Thoracic aorta (tissue), 2 donors: Measurements from ENCODE around the gene ATG9A. TPM values are rescaled to one million over a fixed set of nuclear protein-coding genes. Genes with fewer than 3 reads are reported as not detected.

Experiments used
- ATAC-seq: fragments of 150-250 bp; one replicate; pipeline ENCODE4 v1.8.0; 2017; ENCODE audit warnings: low read depth; ENCODE audit not compliant: insufficient number of reproducible peaks, low FRiP score
- DNase-seq: peaks from one replicate; pipeline ENCODE4 v3.0.0-alpha.2; 2020; ENCODE audit warnings: low spot score
- H3K27ac ChIP-seq, 2 donors: fragments of 200-600 bp; sonication (generic); 1 replicate in 1 of 2; 2 replicates in 1 of 2; pipeline ENCODE4 v1.5.1; 2016; ENCODE audit warnings: mild to moderate bottlenecking in 2 of 2, moderate library complexity in 2 of 2
- H3K27me3 ChIP-seq: fragments of 200-600 bp; sonication (generic); replicated peaks from 2 replicates; pipeline ENCODE4 v1.6.0; 2016; ENCODE audit warnings: mild to moderate bottlenecking; ENCODE audit not compliant: insufficient read depth
- H3K36me3 ChIP-seq: fragments of 200-600 bp; sonication (generic); one replicate; pipeline ENCODE4 v1.5.1; 2016
- H3K4me1 ChIP-seq, 2 donors: fragments of 200-600 bp; sonication (generic); 1 replicate in 1 of 2; 2 replicates in 1 of 2; pipeline versions ENCODE4 v1.5.1 to v1.6.0; 2016; ENCODE audit warnings: low read depth in 2 of 2, mild to moderate bottlenecking in 1 of 2; ENCODE audit not compliant: control insufficient read depth in 1 of 2
- H3K4me3 ChIP-seq: fragments of 200-600 bp; sonication (generic); 2 replicates; pipeline ENCODE4 v1.5.1; 2016; ENCODE audit warnings: mild to moderate bottlenecking
- H3K9me3 ChIP-seq: fragments of 200-600 bp; sonication (generic); 2 replicates; pipeline ENCODE4 v1.5.1; 2016
- total RNA-seq, 2 donors: library from RNA; depleted of rRNA; stranded (reverse); fragments of >200 nt; gene quantifications; one replicate each; pipeline versions ENCODE4 v1.1.0 to v1.2.3, GENCODE V29; 2016
- TF ChIP-seq, protein P1 (sequence below): fragments of 200-600 bp; sonication (generic); IDR thresholded peaks from one replicate; pipeline ENCODE4 v1.5.1; 2019; ENCODE audit warnings: antibody characterized with exemption

Gene ATG9A
- total RNA-seq, 2 donors from 2014 or later = 39.4 to 60.4 TPM

DNA sequence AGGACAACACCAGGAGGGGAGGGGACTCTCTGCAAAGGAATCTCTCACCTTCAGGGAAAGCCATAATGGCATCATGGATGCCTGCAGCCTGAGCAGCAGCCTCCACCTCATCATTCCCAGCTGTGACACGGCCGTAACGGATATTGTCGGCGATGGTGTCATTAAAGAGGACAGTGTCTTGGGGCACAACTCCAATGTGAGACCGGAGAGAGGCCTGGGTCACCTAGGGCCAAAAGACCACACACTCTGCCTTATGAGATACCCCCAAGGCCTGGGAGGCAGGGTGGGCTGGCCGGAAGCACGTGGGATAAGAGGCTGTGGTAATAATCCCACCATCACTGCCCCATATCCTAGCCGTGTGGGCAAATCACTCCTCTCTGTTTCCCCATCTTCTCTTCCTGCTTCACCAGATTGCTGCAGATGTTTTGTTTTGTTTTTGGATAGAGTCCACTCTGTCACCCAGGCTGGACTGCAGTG, 18.5 kb downstream of the ATG9A start:
- peaks cover 25% of the 10 kb centered on the region for H3K36me3 ChIP-seq

DNA sequence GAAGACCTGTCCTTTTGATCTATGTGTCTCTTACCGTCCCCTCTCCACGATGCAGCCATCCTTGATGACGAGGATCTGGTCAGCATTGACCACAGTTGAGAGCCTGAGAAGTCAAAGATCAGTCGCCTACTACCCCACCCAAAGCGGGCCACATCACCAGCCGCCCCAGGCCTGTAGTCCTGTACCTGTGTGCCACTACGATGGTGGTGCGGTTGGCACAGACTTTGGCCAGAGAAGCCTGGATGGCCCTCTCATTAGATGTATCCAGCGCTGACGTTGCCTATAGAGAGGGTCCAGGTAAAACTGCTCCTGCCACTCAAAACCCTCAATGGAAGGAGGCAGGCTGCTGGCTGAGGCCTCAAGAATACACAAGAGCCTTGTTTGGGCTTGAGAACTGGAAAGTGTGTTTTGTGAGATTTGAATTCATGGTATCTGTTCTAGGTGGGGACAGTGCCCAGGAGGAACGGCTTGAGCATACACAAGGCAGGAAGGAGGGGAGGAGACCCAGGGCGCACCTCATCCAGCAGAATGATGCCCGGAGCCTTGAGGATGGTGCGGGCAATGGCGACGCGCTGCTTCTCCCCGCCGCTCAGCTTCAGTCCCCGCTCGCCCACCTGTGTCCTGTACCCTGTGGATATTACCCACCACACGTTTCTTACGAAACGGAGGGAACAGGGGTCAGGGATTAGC, 19.1 kb downstream of the ATG9A start:
- peaks cover 15 to 25% of the 10 kb centered on the region in 2 donors for H3K4me1 ChIP-seq
- H3K27me3 ChIP-seq = no peaks in the 10 kb centered on the region
- no peaks in the 10 kb centered on the region for H3K9me3 ChIP-seq
- H3K36me3 ChIP-seq = peaks cover 25% of the 10 kb centered on the region
- H3K4me3 ChIP-seq = no peak overlapping the region
- H3K27ac ChIP-seq = no peak overlapping the region
- no peak for DNase-seq
- ATAC-seq = no peak
- TF ChIP-seq, protein P1, sequence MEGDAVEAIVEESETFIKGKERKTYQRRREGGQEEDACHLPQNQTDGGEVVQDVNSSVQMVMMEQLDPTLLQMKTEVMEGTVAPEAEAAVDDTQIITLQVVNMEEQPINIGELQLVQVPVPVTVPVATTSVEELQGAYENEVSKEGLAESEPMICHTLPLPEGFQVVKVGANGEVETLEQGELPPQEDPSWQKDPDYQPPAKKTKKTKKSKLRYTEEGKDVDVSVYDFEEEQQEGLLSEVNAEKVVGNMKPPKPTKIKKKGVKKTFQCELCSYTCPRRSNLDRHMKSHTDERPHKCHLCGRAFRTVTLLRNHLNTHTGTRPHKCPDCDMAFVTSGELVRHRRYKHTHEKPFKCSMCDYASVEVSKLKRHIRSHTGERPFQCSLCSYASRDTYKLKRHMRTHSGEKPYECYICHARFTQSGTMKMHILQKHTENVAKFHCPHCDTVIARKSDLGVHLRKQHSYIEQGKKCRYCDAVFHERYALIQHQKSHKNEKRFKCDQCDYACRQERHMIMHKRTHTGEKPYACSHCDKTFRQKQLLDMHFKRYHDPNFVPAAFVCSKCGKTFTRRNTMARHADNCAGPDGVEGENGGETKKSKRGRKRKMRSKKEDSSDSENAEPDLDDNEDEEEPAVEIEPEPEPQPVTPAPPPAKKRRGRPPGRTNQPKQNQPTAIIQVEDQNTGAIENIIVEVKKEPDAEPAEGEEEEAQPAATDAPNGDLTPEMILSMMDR = no peak

More for the DNA sequence above, 18.5 kb downstream of the ATG9A start:
- TF ChIP-seq, protein P1 = no peak
- H3K4me3 ChIP-seq = no peak overlapping the region
- no peaks in the 10 kb centered on the region for H3K27me3 ChIP-seq
- H3K9me3 ChIP-seq = no peaks in the 10 kb centered on the region
- no peak overlapping the region for H3K27ac ChIP-seq
- no peak for DNase-seq
- no peak for ATAC-seq
- H3K4me1 ChIP-seq = peaks cover 13 to 22% of the 10 kb centered on the region in 2 donors

DNA sequence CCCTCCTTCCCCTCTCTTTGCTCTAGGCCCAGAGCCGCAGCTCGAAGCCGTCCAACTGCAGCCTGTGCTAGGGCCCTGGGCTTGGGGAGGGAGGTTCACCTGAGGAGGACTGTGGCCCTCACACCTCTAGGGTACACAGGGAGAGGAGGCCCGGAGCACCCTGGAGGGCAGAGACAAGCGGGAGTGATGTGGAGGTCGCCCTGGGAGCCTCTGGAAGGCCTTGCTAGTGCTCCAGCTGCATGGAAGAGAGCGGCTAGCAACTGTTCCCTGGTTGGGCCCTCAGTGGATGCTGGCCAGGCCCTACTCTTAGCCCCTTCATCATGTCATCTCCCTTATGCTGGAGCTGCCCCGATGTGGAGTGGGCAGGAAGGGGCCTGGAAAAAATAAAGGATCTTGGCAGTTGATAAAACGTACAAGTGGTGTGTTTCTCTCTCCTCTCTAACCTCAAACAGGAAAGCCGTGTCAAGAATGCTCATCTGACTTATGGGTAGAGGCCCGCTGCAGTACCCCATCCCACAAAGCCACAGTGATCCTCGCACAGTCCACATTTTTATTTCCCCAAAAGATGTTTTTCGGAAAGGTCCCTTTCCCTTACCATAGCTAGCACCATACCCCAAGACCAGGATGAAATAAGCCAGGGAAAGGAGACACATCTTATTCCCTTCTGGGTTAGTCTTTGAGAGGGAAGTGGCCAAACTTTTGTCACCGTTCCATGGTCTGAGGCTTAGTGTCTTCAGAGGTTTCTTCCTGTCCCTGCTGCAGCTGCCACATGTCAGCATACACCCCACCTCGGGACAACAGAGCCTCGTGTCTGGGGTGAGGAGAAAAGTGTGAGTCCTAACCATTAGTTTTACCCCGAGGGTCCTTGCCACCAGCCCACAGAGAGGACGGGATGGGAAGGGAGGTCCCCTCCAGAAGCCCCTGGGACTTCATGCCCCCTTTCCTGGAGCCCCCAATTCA, 19.9 kb downstream of the ATG9A start:
- peaks cover 21% of the 10 kb centered on the region for H3K36me3 ChIP-seq
- no peak overlapping the region for H3K27ac ChIP-seq
- ATAC-seq = no peak
- TF ChIP-seq, protein P1 = no peak
- H3K4me3 ChIP-seq = no peak overlapping the region
- no peak for DNase-seq
- H3K4me1 ChIP-seq = peaks cover 15 to 25% of the 10 kb centered on the region in 2 donors
- no peaks in the 10 kb centered on the region for H3K27me3 ChIP-seq
- no peaks in the 10 kb centered on the region for H3K9me3 ChIP-seq

DNA sequence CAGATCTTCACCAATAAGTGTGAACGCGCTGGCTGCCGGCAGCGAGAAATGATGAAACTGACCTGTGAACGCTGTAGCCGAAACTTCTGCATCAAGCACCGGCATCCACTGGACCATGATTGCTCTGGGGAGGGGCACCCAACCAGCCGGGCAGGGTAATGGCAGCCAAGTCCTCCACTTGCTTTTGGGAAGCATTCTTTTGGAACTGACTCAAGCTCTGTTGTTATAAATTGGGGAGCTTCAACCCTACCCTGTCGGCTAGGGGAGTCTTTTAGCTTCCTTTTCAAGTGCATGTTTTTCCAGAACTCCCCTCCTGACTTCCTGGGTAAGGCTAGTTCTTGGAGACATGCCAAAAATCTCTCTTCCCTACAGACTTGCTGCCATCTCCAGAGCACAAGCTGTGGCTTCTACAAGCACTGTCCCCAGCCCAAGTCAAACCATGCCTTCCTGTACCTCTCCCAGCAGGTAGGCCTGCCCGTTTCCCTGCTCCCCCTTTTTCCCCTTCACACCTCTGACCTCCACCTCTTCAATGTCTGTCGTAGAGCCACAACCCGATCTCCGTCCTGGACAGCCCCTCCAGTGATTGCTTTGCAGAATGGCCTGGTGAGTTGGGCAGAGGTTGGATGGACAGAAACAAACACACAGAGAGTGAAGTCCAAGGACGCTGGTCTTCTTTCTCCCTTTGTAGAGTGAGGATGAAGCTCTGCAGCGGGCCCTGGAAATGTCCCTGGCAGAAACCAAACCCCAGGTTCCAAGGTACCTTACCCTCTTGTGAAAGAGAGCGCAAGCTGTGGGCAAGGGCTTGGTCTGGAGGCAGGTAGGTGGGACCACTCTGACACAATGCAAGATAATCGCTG, 21.3 kb downstream of the ATG9A start:
- no peaks in the 10 kb centered on the region for H3K27me3 ChIP-seq
- ATAC-seq = no peak
- H3K4me1 ChIP-seq = peaks cover 15 to 25% of the 10 kb centered on the region in 2 donors
- TF ChIP-seq, protein P1 = no peak
- H3K9me3 ChIP-seq = no peaks in the 10 kb centered on the region
- H3K36me3 ChIP-seq = peaks cover 11% of the 10 kb centered on the region
- H3K4me3 ChIP-seq = peak overlapping the region; percentile 91
- peak overlapping the region; percentile 85 to 93 for H3K27ac ChIP-seq
- DNase-seq = no peak
